HG03060 (cell line): ENCODE results near the gene PARD3B.

Source experiments
- ATAC-seq: cut with Tn5 transposase; IDR thresholded peaks from one replicate; pipeline ENCODE4 v1.9.1; 2021; ENCODE audit warnings: low read depth, moderate number of reproducible peaks; ENCODE audit not compliant: unreplicated experiment

Gene PARD3B

DNA sequence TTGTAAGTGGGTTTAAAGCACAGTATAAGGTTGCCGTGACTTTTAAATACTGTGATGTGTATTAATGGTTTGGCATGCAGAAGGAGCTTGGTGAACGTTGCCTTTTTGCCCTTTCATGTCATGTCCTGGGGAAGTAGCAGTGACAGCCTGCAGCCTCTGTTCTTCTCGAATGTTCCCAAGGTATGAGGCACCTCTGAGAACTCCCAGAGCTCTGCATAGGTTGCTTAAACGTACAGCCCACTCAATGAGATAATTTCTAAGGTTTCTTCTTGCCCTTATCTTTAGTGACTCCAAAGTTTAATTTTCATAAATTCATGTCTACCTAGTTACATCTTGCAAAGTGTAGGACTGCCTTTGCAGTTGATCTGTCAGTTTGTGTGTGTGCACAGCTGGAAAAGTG is 36.7 kb downstream of the PARD3B start:
- ATAC-seq, result no peak

DNA sequence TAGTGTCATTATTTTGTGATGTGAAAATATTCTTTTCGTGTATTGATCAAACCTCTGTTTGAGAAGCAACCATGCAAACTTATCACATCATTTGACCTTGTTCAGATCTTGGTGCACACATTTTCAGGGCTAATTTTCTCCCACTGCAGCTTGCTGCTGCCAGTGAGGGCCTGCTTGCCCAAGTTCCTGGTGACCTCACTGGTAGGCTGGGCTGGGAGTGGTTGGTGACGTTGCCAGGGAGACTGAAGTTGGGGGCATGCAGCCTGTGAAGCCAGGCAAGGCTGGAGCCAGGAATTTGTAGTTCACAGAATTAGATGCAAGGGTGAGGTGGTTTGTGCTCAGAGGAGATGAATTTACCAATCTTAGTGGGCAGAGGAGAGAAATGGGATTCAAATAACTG is 38.5 kb downstream of the PARD3B start:
- ATAC-seq, result no peak

DNA sequence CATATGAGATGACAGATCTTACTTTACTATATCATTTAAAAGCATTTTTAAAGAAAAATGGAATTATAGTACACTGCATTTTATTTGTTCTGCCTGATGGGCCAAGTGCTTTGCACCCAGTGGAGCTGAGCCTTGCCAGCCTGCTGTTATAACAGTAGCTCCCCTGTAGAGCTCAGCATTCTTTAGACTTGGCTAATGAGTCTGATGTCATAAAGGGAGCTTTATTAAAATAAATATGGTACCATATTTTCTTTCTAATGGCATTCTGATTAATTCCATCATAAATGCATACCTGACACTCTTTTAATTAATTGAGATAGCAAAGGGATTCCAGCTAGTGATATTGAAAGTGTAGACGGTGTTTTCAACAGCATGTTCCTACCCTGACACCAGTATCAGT is 40.7 kb downstream of the PARD3B start:
- no peak for ATAC-seq

DNA sequence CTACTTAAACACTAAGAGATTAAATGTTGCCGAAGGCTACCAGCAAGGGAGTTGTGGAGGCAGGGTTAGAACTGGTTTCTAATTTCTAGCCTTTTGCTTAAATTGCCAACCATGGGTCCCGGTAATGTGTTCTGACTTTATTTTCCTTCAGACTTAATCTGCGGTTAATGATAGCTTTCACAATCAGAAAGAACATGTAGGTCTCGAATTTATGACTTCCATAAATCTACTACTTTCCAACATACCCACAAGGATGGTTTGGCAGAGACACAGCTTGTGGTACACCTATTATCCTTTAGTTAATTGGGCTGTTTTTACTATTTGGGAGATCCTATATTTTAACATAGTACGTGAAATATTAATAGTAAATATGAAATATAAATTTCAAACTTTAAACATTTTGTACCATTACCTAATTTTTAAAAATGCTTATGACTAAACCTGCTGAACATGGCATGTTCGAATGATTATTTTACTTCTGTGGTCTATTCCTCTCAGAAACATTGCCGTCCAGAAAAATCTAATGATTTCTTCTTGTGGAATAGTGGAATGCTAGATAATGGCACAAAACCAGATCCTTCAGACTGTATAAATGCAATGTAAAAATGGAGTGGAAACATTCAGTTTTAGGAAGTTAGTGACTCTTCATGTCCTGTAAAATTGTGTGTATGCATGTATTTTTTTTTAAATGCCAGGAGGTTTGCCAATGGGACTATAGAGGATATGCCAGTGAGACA is 41.3 kb downstream of the PARD3B start:
- ATAC-seq, result no peak

DNA sequence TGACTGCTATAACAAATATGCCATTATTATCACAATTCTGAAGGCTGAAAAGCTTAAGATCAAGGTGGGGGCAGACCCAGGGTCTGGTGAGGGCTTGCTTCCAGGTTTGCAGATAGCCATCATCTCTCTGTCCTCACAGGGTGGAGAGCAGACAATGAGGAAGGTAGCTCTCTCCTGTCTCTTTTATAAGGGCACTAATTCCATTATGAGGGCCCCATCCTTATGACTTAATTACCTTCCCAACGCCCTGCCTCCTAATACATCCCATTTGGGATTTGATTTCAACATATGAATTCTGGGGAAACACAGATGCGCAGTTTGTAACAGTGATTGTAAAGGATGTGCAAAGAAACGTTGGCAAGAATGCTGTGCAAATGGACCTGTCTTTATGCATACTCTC is 44.8 kb downstream of the PARD3B start:
- ATAC-seq, result no peak

DNA sequence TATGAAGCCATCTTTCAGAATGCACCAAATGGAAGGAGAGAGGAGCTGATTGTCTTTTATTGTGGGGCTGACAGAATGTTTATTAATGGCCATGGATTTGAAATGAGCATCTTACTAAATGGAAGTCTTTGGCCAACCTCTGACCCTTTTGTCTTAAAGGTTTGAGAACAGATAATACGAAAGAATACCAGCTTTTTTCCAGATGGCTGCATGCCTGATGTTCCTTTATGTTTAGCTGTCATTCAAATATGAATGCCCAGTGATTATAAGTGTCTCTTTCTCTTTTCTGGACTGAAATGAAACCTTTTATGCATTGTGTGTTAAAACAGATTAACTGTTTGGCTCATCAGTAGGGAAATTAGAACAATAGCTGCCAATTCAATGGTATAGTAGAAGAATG is 46.0 kb downstream of the PARD3B start:
- no peak for ATAC-seq

DNA sequence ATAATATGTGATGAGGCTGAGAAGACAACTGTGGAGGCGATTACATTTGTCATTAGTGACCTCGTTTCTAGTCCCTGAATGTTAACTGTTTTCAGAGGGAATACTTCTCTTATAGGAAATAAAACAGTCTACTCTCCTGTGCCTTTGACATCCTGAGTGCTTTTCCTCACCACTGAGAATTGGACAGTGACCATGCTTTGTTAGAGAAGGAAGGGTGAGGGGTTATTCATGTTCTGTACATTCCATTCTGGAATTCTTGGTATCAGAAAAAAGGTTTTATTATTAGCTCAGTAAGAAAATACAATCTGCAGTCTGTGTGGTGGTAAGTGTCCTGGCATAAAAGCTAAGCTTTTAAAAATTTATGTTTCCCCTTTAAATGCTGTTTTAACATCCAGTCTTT is 58.8 kb downstream of the PARD3B start:
- no peak for ATAC-seq

DNA sequence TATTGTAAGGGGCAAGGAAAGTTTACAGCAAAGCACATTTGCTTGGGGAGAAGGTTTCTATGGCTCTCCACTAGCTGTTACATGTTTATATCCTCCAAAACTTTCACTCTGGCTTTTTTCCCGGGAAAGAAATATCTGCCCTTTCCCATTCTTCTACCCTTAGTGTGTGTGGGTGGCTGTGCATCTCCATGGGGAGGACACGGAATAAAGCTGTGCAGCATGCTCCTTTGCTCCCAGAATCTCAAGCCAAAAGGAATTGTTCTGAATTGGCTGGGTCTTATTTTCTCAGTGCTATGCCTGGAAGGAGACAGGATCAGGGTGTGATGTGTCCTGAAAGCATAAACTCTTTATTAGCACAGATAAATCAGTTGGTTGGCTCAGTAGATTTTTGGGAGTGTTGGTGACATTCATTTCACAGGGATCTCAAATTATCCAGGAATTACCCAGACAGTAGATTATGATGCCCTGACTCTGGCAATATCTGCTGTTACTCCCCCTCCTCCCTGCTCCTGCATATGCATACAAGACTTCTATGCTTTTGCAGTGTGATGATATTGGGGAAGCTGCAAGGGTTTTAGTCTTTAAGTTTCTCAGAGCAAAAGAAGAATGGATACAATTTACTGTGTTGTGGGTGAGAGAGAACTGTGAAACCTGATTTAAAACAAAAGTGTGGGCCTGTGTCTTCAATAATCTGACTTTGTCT is 63.1 kb downstream of the PARD3B start:
- no peak for ATAC-seq

DNA sequence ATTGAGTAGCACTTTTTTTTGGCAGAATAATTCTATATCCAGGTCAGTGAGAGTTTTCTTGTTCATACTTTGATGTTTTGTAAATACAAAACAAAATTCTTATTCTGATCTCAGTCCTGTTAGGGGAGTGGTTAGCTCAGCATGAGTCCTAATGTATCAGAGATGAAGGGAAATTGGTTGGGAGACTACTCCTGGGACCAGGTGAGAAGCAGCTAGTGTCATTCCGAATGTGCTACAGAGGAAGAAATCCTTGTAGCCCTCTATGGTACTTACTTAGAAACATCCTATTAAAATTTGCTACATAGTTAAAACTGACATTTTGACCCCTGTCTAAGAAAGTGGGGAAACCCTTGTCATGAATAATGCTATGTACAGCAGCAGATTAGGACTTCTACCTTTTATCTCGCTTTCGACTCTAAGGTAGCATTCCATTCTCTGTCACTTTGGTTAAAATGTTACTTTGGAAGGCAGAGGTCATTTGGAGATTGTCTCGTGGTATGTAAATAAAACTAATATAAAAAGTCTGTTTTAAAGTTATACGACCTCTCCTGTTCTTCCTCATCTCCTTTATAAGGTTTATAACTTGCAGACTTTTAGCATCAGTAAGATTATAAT is 65.8 kb downstream of the PARD3B start:
- ATAC-seq, result no peak

DNA sequence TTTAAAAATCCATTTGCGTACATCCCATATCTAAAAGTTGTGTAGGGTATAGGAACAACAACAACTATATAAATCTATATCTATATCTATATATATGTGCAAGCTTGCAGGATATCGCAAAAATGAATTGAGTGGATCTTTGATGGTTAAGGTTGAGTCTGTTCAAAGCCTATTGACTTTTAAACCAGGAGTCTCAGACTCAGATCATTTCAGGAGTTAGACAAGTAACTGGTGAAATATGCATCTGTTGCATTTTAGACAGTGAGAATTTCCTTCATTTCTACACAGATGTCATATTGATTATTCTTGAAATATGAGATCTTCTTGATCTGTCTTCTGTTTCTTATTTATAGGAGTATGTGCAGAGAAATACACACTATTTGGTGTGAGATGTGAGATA is 66.5 kb downstream of the PARD3B start:
- no peak for ATAC-seq

DNA sequence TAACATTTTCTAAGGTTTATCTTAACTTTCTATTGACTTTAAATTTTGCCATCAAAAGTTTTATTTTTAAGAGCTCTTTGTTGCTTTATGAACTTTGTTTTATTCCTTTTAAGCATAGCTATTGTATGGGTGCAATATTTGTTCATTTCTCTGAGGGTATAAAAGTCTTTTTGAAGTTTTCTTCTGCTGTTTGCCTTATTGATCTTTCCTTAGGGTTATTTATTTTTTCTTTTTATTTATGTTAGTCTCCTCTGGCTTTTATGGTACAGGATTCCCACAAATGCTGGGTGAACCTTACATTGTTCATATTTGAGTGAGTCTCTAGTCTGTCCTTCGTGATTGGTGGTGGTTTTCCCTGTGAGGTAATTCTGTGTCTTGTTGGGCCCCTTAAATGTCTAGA is 68.4 kb downstream of the PARD3B start:
- ATAC-seq, result no peak

DNA sequence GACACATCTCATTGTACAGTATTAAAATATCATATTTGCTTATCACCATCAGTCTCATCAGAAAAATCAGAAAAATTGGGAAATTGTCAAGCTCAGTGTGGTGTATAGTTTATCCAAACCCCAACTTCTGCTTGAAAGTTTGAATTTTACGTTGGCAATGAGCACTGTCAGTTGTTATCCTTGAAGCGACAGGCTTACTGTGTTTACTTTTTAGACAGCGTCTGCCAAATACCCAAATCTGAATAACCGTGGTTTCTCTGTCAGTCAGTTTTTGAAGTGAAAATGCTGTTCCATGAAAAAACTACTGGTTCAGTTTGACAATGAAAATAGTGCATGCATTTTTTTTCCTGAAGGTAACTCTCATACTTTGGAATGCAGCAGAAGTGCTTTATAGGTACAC is 70.2 kb downstream of the PARD3B start:
- ATAC-seq, result no peak

DNA sequence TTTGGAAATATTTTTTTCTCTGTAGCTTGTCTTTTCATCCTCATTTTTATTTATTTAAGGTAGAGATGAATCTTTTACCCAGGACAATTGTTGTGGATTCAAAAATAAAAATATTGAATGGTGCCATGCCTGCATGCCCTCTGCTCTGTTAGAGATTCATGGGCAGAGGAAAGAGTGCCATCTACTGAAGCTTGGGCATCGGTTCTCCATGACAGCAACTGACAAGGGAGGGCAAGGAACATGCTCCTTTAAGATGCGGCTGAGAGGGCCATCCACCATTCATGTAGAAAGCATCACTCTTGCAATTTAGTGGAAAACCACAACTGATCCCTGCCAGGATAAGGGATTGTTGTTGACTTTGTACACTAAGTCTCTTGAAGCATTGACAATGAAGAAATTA is 79.9 kb downstream of the PARD3B start:
- ATAC-seq, result no peak

DNA sequence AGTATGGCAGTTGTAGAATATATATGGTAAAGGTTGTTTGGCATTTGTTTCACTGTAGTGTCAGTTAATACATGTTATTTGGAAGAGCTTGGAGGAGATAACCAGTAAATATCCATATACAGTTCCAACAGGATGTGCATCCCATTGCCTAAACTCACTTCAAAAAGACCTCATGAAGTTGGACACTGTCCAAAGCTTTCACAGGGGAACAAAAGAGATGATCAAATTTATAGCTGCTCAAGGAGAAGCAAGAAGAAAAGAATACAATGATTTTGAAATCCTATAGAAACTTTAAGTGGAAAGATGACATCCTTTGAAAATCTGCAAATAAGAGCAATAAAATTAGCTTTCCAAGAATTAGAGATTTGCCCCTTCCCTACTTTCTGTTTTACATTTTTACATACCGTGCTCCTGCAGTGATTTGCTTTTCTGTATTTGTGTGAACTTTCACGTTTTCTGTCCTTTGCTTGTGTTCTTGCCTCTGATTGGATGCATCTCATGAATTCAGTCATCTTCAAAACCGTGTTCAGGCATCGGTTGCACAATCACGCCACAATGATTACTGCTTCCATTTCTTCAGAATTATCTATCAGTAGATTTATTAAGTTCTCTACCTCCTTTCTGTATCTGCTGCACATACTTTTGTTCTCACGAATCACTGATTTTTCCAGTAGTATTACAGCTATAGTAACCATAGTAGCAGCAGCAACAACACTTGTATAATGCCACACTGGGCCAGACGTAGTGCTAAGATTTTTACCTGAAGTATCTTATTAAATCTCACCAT is 83.8 kb downstream of the PARD3B start:
- ATAC-seq, result no peak

DNA sequence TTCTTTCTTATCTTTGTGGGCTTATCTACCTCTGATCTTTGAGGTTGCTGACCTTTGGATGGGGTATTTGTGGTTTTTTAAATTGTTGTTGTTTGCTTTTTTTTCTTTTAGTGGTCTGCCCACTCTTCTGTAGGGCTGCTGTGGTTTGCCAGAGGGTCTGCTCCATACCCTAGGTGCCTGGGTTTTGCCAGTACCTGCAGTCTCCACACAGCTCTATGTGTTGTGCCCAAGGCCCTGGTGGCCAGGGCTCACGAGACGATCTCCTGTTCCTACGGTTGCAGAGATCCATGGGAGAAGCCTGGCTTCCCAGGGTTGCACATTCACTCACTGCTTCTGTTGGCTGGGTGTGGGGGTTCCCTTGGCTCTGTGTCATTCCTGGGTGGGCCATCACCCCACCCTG is 87.1 kb downstream of the PARD3B start:
- no peak for ATAC-seq

DNA sequence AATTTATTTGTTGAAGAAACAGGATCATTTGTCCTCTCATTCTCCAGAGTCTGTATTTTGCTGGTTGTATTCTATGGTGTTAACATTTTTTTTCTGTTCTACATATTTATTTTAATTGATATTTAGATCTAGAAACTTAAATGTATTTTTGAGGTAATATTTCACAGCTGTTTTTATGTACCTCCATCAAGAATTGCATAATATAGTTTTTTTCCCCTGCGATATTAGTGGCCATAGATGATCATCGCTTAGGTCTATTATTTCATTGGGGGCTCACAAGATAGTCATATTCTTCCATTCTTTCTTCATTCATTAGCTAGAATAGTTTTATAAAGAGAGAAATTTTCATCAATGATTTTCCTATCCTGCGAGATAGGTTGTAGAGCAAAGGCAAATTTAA is 89.3 kb downstream of the PARD3B start:
- no peak for ATAC-seq

DNA sequence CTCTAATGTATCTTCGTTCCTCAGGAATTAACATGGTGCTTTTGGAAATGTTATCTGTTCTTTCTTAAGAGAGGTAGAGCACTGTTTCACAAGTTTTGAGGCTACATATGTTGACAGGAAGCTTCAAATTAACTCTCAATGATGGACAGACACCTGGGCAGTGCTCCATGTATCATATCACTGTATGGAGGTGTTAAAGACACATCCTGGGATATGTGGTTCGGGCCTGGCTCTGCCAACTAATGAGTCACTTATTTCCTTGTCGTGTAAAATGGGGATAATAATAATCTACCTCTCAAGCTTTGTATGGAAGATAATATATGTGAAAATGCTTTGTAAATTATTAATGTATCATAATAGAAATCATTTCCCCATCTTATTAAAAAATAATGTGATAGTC is 90.2 kb downstream of the PARD3B start:
- no peak for ATAC-seq

DNA sequence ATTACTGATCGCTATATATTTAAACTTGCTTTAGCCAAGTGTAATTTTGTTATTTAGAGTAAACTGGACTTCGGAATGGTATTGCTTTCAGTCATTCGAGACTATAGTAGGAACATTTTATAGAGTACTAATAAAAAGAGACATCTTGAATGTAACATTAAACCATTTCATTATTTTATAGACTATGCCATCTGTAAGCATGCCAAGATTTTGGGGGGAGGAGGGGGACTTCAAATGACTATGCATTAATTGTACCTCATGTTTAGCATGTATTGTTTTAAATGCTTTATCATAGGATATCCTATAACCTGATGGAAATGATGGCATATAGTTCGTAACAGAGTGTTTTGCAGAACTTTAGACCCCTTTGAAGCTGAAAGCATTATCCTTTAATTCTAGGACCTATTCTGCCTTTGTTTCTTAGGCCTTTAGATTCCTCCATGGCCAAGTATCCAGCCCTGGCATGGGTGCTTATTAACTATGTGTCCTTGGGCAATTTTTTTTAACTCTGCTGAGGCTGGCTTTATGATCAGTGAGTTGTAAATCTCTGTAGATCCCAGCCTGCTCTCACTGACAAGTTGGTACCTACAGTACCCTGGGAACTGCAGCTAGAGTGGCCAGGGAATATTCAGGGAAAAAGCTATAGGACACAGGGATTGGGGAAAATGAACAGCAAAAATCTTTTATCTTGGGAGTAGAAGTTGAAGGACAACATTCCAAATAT is 93.4 kb downstream of the PARD3B start:
- no peak for ATAC-seq

DNA sequence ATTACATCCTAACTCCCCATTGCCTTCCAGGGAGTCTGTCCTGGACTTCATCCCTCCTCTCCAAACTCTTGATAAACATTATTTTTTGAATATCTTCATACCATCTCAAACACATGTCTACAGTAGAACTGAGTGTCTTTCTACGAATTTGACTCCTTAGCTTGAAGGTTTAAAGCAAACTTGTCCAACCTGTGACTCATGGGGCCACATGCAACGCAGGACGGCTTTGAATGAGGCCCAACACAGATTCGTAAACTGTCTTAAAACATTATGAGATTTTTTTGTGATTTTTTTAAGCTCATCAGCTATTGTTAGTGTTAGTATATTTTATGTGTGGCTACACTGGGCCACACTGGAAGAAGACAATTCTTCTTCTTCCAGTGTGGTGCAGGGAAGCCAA is 98.1 kb downstream of the PARD3B start:
- no peak for ATAC-seq

DNA sequence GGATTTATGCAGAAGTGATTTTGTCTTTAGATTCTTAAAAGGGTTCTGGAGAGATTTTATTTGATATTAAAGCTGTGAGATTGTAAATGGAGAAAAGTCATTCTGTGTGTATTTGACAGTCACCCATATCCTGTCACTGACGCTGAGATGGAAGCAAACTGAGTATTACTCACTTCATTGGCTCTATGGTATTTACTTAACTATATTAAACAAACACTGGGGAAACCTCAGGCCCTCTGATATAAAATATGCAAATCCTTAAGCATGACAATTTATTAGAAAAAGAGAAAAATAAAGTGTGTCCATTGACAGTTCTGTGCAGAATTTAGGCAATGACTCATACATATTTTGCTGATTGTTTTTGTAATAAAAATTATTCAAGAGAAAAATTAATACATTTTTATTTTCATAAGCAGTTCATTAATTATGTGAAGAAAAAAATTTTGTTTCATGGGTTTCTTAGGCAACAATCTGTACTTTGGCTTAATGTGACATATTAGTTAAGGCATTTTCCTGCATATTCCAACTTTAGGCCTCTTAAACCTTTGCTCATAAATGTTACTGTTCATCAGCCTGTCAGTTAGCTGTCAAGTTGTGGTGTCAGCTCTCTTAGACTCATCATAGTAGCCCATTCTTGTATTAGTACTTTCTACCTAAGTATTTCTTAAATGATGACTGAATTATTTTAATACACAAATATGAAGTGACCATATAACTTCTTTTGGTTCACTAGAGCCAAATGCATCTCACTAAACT is 99.9 kb downstream of the PARD3B start:
- ATAC-seq, result no peak
